ENCODE data around the gene DTNB.

Gene DTNB

GRCh38 chr2:25566094-25566493, 107.3 kb downstream of the DTNB start:
- no peak for TF ChIP-seq GATA3 (IDR thresholded peaks at IDR 0.05; ENCODE audit: low read depth, low read length)
- TF ChIP-seq GATA2 (IDR thresholded peaks at IDR 0.05; ENCODE audit: low read depth, low read length): no peak

- no peak for TF ChIP-seq GATA3 (IDR thresholded peaks at IDR 0.05; ENCODE audit: low read depth, low read length)
- no peak for TF ChIP-seq GATA2 (IDR thresholded peaks at IDR 0.05; ENCODE audit: low read depth, low read length)
These were observed 112.1 kb downstream of the DTNB start for GRCh38 chr2:25561136-25561850.

- no peak for TF ChIP-seq GATA3 (IDR thresholded peaks at IDR 0.05; ENCODE audit: low read depth, low read length)
These were observed 114.2 kb downstream of the DTNB start for GRCh38 chr2:25559148-25559547.

- TF ChIP-seq GATA2 (IDR thresholded peaks at IDR 0.05; ENCODE audit: low read depth, low read length): no peak
- TF ChIP-seq GATA3 (IDR thresholded peaks at IDR 0.05; ENCODE audit: low read depth, low read length): no peak
These were observed 115.1 kb downstream of the DTNB start for GRCh38 chr2:25558262-25558661.

- no peak for TF ChIP-seq GATA2 (IDR thresholded peaks at IDR 0.05; ENCODE audit: low read depth, low read length)
- no peak for TF ChIP-seq GATA3 (IDR thresholded peaks at IDR 0.05; ENCODE audit: low read depth, low read length)
These were observed 116.0 kb downstream of the DTNB start for GRCh38 chr2:25557179-25558036.

GRCh38 chr2:25552318-25552717, 121.1 kb downstream of the DTNB start:
- TF ChIP-seq GATA3 (IDR thresholded peaks at IDR 0.05; ENCODE audit: low read depth, low read length) (no peak), GATA2 (IDR thresholded peaks at IDR 0.05; ENCODE audit: low read depth, low read length) (no peak)

- TF ChIP-seq GATA2 (IDR thresholded peaks at IDR 0.05; ENCODE audit: low read depth, low read length) (no peak), GATA3 (IDR thresholded peaks at IDR 0.05; ENCODE audit: low read depth, low read length) (no peak)
These were observed 122.1 kb downstream of the DTNB start for GRCh38 chr2:25551316-25551715.

- peak; percentile 100 for TF ChIP-seq GATA2 (IDR thresholded peaks at IDR 0.05; ENCODE audit: low read depth, low read length)
- TF ChIP-seq GATA3 (IDR thresholded peaks at IDR 0.05; ENCODE audit: low read depth, low read length): peak; percentile 97
These were observed 124.8 kb downstream of the DTNB start for GRCh38 chr2:25548601-25549000.

GRCh38 chr2:25546852-25547251, 126.5 kb downstream of the DTNB start:
- TF ChIP-seq GATA2 (IDR thresholded peaks at IDR 0.05; ENCODE audit: low read depth, low read length) (no peak), GATA3 (IDR thresholded peaks at IDR 0.05; ENCODE audit: low read depth, low read length) (no peak)

GRCh38 chr2:25545899-25546298, 127.5 kb downstream of the DTNB start:
- no peak for TF ChIP-seq GATA3 (IDR thresholded peaks at IDR 0.05; ENCODE audit: low read depth, low read length)
- no peak for TF ChIP-seq GATA2 (IDR thresholded peaks at IDR 0.05; ENCODE audit: low read depth, low read length)

GRCh38 chr2:25544445-25544844, 128.9 kb downstream of the DTNB start:
- no peak for TF ChIP-seq GATA3 (IDR thresholded peaks at IDR 0.05; ENCODE audit: low read depth, low read length)
- no peak for TF ChIP-seq GATA2 (IDR thresholded peaks at IDR 0.05; ENCODE audit: low read depth, low read length)

GRCh38 chr2:25543939-25544338, 129.4 kb downstream of the DTNB start:
- TF ChIP-seq GATA2 (IDR thresholded peaks at IDR 0.05; ENCODE audit: low read depth, low read length) (no peak), GATA3 (IDR thresholded peaks at IDR 0.05; ENCODE audit: low read depth, low read length) (no peak)

- TF ChIP-seq GATA3 (IDR thresholded peaks at IDR 0.05; ENCODE audit: low read depth, low read length) (no peak), GATA2 (IDR thresholded peaks at IDR 0.05; ENCODE audit: low read depth, low read length) (no peak)
These were observed 132.0 kb downstream of the DTNB start for GRCh38 chr2:25541378-25541777.

GRCh38 chr2:25539136-25539535, 134.2 kb downstream of the DTNB start:
- no peak for TF ChIP-seq GATA2 (IDR thresholded peaks at IDR 0.05; ENCODE audit: low read depth, low read length)
- TF ChIP-seq GATA3 (IDR thresholded peaks at IDR 0.05; ENCODE audit: low read depth, low read length): no peak

GRCh38 chr2:25537526-25537925, 135.9 kb downstream of the DTNB start:
- TF ChIP-seq GATA2 (IDR thresholded peaks at IDR 0.05; ENCODE audit: low read depth, low read length) (no peak), GATA3 (IDR thresholded peaks at IDR 0.05; ENCODE audit: low read depth, low read length) (no peak)
